NCI-H187 treated with DMSO at 0.1 percent for 48 hours (cell line): Measurements from ENCODE around the gene COL9A1.

Experiments
- DNase-seq: peaks from one replicate; lab custom pipeline; 2025; lab: John Stamatoyannopoulos, UW

Gene COL9A1

DNA sequence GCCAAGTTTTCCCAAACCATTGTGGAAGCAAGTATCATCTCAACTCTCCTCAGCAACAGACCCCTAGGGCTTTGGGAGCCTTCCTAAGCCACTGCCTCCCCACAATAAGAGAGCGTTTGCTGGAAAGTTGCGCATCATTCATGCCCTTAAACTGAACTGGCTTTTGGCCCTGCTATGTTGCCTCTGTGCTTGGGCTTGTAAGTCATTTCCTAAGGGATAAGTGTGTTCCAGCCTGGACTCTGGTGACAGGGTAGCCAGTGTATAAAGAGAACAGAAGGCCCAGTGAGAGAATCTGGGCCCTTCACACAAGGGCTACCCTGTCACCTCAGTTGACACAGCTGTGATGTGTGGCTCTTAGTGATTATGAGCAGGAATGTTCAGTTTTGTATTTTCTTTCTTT is 77.8 kb downstream of the COL9A1 start:
- DNase-seq, result no peak

DNA sequence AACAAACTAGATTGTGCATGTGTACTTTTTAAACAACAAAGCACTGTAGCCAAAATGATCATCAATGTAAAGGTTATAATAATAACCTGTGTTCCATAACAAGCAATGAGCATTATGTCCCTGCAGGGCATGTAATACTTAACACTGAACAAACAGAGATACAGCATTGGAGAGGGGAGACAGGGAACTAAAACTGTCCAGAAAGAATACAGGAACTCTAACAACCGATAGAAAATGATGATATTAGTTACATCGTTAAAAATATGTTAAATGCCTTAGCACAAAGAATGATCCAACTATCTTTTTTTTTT is 80.5 kb downstream of the COL9A1 start:
- no peak for DNase-seq

GRCh38 chr6:70221715-70222438 is 81.0 kb downstream of the COL9A1 start:
- DNase-seq, result no peak

- no peak for DNase-seq
Observed at GRCh38 chr6:70221025-70221714, 81.7 kb downstream of the COL9A1 start.

DNA sequence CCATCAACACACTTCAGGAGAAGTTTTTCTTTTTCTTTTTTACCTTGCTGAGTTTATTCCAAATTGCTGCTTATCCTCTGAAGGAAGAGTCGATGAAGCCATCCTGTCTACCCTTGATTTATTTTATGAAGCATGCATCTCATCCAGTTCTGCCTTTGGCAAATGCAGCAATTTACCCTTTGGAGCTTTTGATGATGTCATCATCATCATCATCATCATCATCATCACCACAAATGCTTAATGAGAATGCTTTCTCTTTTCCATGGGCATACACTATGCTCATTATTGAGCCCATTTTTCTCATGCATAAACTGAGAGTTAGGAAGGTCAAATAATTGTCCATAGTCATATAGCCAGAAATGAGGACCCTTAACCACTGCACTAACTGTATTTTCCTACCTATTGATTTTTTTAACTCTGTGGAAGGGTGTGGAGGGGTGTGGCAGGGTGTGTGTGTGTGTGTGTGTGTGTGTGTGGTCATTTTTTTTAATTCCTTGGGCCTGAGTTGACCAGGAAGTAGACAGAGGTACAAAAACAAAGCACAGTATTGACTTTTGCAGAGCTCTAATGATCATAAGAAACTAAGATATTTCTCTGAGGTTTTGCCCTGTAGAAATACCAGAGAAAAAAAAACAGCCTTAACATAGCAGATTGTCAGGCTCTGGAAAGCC is 82.8 kb downstream of the COL9A1 start:
- DNase-seq, result no peak

DNA sequence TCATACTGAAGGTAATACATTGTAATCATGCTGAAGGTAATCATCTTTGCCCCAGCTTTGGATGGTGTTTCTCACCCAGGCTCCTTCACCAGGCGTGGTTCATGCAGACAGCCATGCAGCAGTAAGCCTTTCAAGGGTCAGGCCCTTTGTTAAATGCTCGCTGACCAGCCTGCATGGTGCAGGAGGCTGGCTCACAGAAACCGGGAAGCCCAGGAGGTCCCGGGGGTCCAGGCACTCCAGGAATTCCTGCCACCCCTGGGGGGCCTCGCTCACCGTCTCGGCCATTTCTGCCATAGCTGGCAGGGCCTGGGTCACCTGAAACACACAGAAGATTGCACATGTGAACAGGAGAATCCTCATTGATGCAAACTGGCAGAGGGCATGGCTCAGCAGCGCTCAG is 86.1 kb downstream of the COL9A1 start:
- no peak for DNase-seq

DNA sequence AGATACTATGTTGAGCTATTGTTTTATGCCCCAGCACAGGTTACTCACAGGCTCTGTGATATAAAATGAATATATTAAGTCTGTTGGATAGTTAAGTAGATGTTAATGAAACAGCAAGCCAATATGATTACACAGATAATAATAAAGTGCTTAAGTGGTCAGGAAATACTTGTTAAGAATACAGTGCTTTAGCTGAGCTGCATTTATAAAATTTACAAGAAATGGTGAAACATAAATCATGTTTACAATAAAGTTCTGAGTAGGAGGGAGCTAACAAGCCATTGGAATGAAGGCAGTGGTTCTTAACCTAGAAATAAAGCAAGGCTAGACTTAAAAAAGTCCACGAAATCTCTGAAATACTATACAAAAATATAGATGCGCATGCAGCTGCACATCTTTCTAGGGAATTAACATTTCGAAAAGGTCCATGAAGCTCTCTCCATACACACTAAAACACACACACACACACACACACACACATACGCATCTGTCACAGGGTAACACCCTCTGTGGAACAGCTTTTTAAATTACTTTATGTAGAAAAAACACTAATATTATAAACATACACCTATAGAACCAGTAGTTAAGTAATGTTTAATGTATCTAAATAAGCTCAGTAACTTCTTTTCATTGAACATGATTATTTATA is 87.3 kb downstream of the COL9A1 start:
- no peak for DNase-seq

DNA sequence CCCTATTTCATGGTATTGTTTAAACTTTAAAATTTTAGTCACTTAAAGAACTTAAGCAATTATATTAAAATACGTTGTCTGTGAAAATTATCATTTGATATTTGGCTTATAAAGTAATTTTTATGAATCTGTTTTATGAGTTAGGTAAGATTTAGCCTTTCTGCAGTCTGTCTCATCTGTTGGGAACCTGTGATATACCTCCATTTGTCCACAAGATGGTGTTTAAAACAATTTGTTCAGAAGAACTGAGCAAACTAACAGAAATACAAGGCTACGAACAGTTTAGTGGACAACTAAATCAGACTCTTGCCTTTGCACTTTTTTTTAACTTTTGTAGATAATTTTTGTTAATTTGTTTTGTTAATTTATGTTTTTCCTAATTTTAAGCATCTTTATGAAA is 92.4 kb downstream of the COL9A1 start:
- no peak for DNase-seq

DNA sequence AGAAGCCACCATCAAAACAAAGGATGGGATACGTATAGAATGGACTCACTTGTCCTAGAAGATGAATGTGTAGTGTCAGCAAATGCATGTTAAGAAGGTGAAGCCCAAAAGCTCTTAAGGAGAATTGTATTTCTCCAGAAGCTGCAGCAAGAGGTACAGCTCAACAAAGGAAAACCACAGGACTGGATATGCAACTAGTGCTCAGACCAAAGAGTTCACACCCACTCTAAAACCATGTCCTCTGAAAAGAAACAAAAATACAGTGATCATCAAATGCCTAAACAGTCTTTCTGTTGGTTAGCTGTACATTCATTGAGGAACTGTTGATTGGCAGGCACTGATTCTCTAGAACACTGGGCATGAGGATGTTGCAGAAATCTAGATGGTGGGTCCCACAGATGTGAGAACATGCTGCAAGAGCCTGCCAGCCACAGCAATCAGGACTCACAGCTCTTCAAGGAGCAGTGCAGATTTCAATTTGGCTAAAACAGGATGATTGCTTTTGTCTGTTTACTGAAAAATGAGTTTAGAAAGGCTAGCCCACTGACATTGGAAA is 94.6 kb downstream of the COL9A1 start:
- DNase-seq, result no peak

- no peak for DNase-seq
Observed at GRCh38 chr6:70198785-70199184, 104.1 kb downstream of the COL9A1 start.

- no peak for DNase-seq
Observed at GRCh38 chr6:70196531-70196930, 106.4 kb downstream of the COL9A1 start.

GRCh38 chr6:70194421-70194820 is 108.5 kb downstream of the COL9A1 start:
- DNase-seq, result no peak

DNA sequence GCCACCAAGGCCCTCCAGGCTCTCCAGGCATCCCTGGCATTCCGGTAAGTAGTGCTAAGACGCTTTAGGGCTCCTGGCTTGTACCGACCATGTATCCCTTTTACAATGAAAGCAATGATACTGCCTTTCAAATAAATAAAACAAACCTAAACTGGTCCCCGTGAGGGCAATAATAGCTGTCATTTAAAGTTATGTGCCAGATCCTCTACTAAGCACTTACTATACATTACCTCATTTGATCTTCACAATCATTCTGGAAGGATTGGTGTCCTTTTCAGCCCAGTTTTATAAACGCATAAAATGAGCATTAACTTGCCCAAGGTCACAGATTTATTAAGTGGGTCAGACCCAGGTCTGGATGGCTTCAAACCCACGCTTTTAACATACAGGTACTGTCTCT is 114.7 kb downstream of the COL9A1 start:
- no peak for DNase-seq

GRCh38 chr6:70186461-70186860 is 116.4 kb downstream of the COL9A1 start:
- DNase-seq, result no peak

- no peak for DNase-seq
Observed at GRCh38 chr6:70184723-70185122, 118.2 kb downstream of the COL9A1 start.

- no peak for DNase-seq
Observed at GRCh38 chr6:70183538-70183937, 119.3 kb downstream of the COL9A1 start.

GRCh38 chr6:70180901-70181599 is 121.8 kb downstream of the COL9A1 start:
- DNase-seq, result no peak

- no peak for DNase-seq
Observed at GRCh38 chr6:70180183-70180900, 122.5 kb downstream of the COL9A1 start.

DNA sequence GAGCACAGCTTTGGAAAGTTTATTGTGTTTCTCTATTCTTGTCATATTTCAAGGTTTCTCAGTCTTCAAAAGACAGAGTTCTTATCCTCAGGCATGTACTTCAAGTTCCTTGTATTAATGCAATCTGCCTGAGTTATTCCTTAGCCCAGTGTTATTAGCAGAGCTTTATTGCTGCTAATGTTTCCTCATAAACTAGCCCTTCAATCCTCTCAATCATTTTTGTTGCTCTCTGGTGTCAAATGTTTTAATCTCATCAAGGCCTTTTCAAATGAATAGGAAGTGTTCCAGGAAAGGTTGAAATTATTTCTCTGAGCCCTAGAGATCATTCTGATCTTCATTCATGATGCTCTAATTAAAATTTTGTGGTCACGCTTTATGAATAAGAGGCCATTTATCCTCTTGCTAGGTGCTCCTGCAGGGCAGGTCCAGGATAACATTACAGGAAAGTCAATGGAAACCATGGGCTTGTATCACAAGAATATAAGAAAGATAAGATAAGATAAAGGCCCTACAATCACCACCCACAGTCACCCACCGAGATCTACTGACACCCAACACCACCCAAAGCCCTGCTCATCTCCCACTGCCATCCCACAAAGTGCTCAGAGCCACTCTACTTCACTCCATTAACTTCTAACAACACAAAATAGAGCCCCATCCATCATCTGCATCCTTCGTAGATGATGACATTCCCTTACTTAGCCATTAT is 125.9 kb downstream of the COL9A1 start:
- DNase-seq, result peak; percentile 81

- DNase-seq, result no peak
Observed at GRCh38 chr6:70175770-70176169, 127.1 kb downstream of the COL9A1 start.

- DNase-seq, result no peak
Observed at GRCh38 chr6:70172252-70172651, 130.6 kb downstream of the COL9A1 start.
